HepG2 (cell line): ENCODE results near the gene LMAN2. TPM values are rescaled to one million over a fixed set of nuclear protein-coding genes. Genes with fewer than 3 reads are reported as not detected.
A peak's percentile ranks its signal among the peaks of the same experiment; 100 is the strongest.

ENCODE experiments used
- CBX1 ChIP-seq: IDR thresholded peaks from one replicate; pipeline ENCODE4 v1.6.1; 2016; ENCODE audit warnings: antibody characterized with exemption, low read depth
- GABPA ChIP-seq, 2 experiments: IDR thresholded peaks; 2 replicates each; pipeline ENCODE4 v1.6.1; 2011 to 2016; ENCODE audit warnings: low read depth in 2 of 2, low read length in 1 of 2, missing biosample characterization in 1 of 2, missing genetic modification characterization in 1 of 2
- HMGXB3 ChIP-seq: sonication (generic); formaldehyde crosslinking; IDR thresholded peaks from 2 replicates; pipeline ENCODE4 v1.4.0; 2020; ENCODE audit warnings: missing genetic modification reagents, borderline replicate concordance
- HNF1B ChIP-seq: sonication (generic); formaldehyde crosslinking; IDR thresholded peaks from 2 replicates; pipeline ENCODE4 v1.5.1; 2020; ENCODE audit warnings: mild to moderate bottlenecking, moderate library complexity, missing genetic modification reagents
- HNRNPLL ChIP-seq: fragments of 200-400 bp; formaldehyde crosslinking; IDR thresholded peaks from 2 replicates; pipeline ENCODE4 v1.6.1; 2017; ENCODE audit warnings: mild to moderate bottlenecking, low read depth, low read length; ENCODE audit not compliant: poor library complexity, severe bottlenecking
- MLXIP ChIP-seq: sonication (generic); formaldehyde crosslinking; IDR thresholded peaks from 2 replicates; pipeline ENCODE4 v1.9.0; 2021; ENCODE audit warnings: missing genetic modification reagents, borderline replicate concordance
- PAF1 ChIP-seq: IDR thresholded peaks from 2 replicates; pipeline ENCODE4 v1.6.1; 2016; ENCODE audit warnings: missing genetic modification reagents, missing compliant biosample characterization
- SRY ChIP-seq: sonication (generic); formaldehyde crosslinking; IDR thresholded peaks from 2 replicates; pipeline ENCODE4 v1.8.0; 2022; ENCODE audit warnings: mild to moderate bottlenecking, missing genetic modification reagents
- TBP ChIP-seq: sonication (generic); formaldehyde crosslinking; IDR thresholded peaks from 2 replicates; pipeline ENCODE4 v1.5.0; 2020; ENCODE audit warnings: missing genetic modification reagents
- ZBED4 ChIP-seq: sonication (generic); formaldehyde crosslinking; IDR thresholded peaks from 2 replicates; pipeline ENCODE4 v1.4.0; 2020; ENCODE audit warnings: missing genetic modification reagents, borderline replicate concordance
- ZBTB42 ChIP-seq: sonication (generic); formaldehyde crosslinking; IDR thresholded peaks from 2 replicates; pipeline ENCODE4 v1.5.0; 2020; ENCODE audit warnings: mild to moderate bottlenecking, missing genetic modification reagents
- ZNF891 ChIP-seq: sonication (generic); formaldehyde crosslinking; IDR thresholded peaks from 2 replicates; pipeline ENCODE4 v1.5.0; 2020; ENCODE audit warnings: mild to moderate bottlenecking, missing genetic modification reagents
- polyA plus RNA-seq, 8 experiments: library from polyadenylated mRNA; depleted of rRNA in 3 of 8; stranded (reverse) in 7 of 8; unstranded in 1 of 8; fragments of >200 nt; fragmentation: Illumina TruSeq in 4 of 8; extraction: Trizol in 4 of 8; gene quantifications; 2 replicates each; pipeline versions ENCODE4 v1.2.1 to v1.2.3, GENCODE V29; 2011 to 2016; ENCODE audit warnings: low read depth in 4 of 8, missing spikeins in 1 of 8, mixed read lengths in 1 of 8; ENCODE audit not compliant: insufficient read depth in 1 of 8
- total RNA-seq, 5 experiments: library from RNA; depleted of rRNA; stranded (reverse); fragments of >200 nt; fragmentation: Illumina TruSeq; extraction: Trizol; gene quantifications; 2 replicates each; pipeline ENCODE4 v1.2.3, GENCODE V29; 2016; ENCODE audit warnings: low read depth in 1 of 5

The LMAN2 gene
- total and polyA plus RNA-seq, 2 of the 13 experiments (the other 11 are each of a cell fraction or from before 2014, with no cell fraction given): 191 to 197 TPM

GRCh38 chr5:177390363-177391300, 39.2 kb upstream of the LMAN2 start (continued):
- TF ChIP-seq ZBED4 (CRISPR knock-in tag): no peak
- no peak for TF ChIP-seq MLXIP (CRISPR knock-in tag)
- TF ChIP-seq PAF1 (CRISPR knock-in tag): no peak
- TF ChIP-seq HNF1B (CRISPR knock-in tag): no peak
- TF ChIP-seq GABPA (IDR thresholded peaks at IDR 0.05; ENCODE audit: low read depth, low read length): no peak
- 0 out of 2 replicates have a peak, but pooled peaks have one; percentile 15 for TF ChIP-seq GABPA (CRISPR knock-in tag; IDR thresholded peaks at IDR 0.05; ENCODE audit: low read depth)
- TF ChIP-seq ZNF891 (CRISPR knock-in tag): no peak
- TF ChIP-seq CBX1: no peak
- TF ChIP-seq ZBTB42 (CRISPR knock-in tag): no peak
- TF ChIP-seq HNRNPLL: no peak
- 0 out of 2 replicates have a peak, but pooled peaks have one; percentile 47 for TF ChIP-seq HMGXB3
- TF ChIP-seq SRY (CRISPR knock-in tag): no peak
- TF ChIP-seq TBP (CRISPR knock-in tag): no peak
